HG03025 (cell line): ENCODE data around the gene NDST4.

Experiments
- ATAC-seq: cut with Tn5 transposase; IDR thresholded peaks from one replicate; pipeline ENCODE4 v1.9.1; 2021; ENCODE audit warnings: mild to moderate bottlenecking, moderate library complexity; ENCODE audit not compliant: unreplicated experiment, low FRiP score

Gene NDST4

DNA sequence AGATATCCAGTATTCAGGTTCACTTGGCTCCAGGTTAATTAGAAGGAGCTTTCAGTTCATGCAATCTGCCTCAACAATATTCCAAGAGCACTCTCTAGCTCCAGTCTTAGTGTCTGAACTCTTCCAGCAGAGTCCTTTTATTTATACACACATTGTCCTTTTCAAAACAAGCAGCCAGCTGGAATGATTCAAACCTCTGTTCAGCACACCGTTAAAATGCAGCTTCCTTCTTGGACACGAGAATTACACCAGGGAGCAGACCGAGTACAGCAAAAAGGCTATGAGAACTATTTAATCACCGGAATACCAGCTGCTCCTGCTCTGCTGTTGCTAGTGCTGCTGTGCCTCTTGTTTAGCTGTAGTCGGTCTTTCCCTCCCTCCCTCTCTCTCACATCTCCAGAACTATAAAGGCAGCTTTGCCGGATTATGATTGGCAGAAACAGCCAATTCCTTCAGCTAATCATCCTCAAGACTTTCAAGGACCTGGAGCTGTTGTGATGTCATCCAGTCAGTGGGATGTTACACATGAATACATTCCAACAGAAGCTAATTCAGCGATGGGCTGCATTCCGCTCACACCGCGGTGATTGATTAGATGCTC, at the start of gene NDST4:
TSS of gene NDST4 (minus strand) at position 115 of the 601 bp plus-strand sequence. CDS start 36,584 bp downstream, outside the sequence.
- ATAC-seq, result no peak

DNA sequence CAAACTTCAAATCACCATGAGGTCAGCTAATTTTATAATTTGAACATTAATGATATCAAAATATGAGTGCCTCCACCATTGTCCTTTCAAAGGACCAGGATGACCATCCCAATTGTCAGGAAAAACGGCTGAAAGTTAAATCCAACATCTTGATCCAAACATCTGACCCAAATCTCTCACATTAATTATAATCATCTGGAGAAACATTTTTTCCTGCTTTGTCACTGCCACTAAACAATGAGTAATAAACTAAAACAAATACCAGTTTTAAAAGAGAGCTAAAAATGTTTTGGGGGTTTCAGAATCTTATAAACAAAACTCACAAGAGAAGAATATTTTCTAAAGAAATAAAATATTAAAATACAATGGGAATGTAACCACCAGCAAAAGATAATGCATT, 45.7 kb upstream of the NDST4 start:
- no peak for ATAC-seq

DNA sequence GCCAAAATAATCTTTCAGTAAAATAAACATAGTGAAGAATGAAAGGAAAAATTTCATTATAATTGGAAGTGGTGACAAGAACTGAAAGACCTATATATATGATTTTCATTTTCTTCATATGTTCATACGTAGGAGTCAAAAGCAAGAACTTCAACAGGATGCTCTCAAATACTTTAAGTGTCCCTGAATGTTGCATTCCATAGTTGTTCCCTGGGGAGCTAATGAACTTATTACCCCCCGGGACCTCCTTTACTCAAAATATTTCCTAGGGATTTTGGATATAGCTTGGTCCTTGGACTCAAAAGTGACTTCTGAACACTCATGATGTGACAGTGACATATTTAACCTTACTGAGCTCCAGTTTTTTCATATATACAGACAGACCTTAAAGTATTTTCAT, 44.9 kb upstream of the NDST4 start:
- no peak for ATAC-seq

DNA sequence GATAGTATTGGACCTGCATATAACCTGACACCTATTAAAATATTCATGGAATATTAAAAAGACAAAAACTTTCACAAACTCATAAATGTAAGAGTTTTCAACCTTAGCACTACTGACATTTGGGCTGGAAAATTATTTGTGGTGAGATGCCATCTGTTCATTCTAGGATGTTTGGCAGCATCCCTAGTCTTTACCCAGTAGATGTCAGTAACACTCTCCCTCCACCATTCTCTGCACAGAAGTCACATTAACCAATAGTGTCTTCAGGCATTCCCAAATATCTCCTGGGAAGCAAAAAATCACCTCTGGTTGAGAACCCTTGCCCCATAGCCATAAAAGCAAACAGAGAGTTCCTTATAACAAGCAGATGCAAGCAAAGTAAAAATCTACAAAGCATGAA, 41.4 kb upstream of the NDST4 start:
- no peak for ATAC-seq

DNA sequence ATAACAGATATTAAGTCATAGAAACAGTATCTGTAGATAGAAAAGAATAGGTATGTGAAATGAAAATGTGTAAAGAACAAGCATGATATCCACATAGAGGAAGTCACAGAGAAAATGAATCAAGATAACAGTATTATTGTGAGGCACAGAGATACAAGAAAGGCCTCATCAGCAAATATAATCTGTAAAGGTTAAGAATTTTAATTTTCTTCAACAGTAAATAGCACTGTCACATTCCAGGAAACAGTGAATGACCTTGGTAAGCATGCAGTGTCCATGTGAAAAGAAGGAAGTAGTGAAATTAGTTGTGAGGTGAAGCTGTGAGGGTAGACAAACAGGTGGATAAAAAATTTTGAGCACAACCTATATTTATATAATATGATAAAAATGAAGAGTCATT, 39.5 kb upstream of the NDST4 start:
- no peak for ATAC-seq

DNA sequence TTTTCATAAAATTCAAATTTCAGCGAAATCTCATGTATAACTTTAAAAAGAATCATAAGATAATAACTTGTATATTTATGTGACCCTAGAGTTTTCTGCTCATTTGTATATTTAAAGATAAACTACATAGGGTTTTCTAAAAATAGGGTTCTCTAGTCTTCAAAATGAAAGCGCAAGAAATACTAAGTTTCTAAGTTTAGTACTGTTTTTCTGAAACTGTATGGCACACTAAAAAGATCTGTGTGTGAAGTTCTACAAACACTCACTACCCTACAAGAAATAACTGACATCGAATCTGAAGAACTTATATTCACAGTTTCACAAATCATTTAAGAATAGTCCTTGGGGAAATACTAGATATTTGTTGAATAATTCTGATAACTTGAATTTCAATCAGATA, 38.7 kb upstream of the NDST4 start:
- ATAC-seq, result peak; percentile 84

DNA sequence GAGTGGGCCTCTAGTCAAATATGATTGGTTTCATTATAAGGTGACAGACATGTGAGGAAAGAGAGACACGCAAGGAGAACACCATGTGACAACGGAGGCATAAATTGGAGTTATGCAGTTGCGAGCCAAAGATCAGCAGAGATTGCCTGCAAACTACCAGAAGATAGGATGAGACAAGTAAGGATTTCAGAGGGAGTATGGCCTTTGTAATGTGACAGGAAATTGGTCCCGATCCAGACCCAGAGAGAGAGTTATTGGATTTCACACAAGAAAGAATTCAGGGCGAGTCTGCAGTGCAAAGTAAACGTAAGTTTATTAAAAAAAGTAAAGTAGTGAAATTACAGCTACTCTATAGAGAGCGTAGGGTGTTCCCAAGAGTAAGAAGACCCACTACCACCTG, 35.7 kb upstream of the NDST4 start:
- no peak for ATAC-seq

DNA sequence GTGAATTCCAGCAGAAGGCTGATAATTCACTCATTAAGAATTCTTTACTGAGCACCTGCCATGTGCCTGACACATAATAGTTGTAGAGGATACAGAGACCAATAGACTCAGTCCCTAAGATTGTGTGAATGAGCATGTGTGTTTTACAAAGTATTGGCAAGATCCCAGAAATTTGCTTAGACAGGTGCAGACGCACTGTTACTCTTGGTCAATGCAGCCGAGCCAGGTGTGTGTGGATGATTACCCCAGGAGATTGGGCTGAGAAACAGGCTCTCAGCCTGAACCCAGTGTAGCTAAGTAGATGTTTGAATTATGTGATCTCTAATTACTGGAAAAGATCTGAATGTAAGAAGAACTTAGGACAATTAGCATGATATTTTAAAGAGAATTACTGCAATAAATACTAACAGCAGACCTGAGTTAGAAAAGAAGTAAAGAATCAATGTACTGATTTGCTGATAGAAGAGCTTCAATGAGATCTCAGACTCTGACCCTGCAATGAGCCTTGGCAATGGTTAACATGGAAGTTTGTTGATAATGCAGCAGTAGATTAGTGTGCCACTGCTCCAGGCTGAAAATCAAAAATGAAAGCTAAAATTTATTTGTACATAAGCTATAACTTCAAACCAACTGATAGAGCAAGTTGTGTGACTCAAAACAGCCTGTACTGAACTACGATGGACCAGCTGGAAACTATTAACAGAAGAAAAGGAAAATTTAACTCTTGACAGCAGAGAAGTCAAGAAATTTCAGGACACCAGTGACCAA, 32.2 kb upstream of the NDST4 start:
- no peak for ATAC-seq

DNA sequence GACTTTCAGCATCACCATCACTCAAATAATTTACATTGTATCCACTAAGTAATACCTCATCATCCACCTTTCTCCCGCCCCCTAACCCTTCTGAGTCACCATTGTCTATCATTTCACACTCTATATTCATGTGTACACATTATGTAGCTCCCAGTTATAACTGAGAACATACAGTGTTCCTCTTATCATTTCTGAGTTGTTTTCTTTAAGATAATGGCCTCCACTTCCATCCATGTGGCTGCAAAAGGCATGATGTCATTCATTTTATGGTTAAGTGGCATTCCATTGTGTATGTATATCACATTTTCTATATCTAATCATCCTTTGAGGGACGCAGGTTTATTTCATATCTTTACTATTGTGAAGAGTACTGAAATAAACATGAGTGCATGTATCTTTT, 14.6 kb upstream of the NDST4 start:
- no peak for ATAC-seq

DNA sequence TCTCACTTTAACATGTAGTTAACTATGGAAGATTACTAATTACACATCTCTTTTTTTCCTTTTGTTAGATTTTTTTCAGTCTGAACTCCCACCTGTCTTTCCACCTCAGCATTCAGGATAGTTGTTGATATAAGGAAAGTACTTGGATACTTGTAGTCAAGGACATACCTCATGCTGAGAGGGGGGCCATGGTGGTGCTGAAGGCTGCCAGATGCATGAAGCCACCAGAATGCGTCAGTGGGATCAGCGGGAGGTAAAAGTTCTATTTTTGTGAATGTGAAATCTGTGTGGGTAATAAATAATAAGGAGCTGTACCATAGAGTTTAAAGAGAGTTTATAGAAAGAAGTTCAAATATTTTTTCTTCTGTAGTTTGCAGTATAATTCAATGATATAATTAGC, 13.1 kb upstream of the NDST4 start:
- no peak for ATAC-seq

DNA sequence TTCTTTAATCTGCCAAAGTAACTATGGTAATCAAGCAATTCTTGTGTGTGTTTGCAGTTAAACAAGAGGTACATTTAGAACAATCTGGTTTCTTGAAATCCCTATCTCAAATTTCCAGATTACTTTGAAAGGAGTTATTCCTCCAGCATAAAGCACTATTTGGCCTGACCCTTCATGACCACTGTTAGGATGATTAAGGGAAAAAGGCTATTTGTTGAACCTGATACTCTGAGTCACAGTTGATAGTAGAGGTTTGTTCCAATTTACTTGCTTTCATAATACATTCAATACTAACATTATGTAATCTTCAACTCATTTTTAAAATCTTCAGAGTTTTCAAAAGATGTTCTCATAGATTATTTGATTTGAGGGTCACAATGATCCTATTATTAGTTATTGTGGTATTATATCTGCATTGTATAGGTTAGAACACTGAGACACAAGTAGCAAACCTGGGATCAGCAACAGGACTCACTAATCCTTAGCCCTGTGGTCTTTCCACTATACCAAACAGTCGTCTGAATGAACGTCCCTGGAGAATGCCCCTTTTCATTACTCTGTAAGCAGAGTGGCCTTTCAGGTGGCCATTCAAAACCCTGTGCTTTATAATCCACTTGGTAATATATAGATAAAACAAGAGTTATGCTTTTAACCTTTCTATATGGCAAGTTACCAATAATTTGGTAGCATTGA, 8.1 kb upstream of the NDST4 start:
- ATAC-seq, result no peak

DNA sequence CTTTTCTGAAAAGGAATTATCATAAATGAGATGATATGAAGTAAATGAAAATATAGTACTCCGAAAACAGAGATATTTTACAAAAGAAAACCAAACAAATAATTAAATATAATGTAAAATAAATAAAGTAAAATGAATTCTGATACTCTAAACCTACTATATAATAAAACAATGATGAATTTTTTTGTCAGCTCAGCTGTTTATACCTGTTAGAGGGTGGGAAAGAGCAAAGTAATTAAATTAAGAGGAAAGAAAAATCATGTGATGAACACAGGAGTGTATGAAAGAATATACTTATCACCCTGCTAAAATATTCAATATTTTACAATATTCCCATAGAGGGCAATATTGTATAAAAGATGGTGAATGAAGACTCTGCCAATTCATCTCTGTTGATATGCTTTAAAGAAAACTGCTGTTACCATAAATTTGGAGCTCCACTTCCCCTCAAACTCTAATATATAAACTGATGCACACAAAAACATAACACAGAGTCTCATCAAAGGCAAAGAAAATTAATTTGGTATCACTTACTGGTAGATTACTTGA, 6.5 kb upstream of the NDST4 start:
- ATAC-seq, result no peak

DNA sequence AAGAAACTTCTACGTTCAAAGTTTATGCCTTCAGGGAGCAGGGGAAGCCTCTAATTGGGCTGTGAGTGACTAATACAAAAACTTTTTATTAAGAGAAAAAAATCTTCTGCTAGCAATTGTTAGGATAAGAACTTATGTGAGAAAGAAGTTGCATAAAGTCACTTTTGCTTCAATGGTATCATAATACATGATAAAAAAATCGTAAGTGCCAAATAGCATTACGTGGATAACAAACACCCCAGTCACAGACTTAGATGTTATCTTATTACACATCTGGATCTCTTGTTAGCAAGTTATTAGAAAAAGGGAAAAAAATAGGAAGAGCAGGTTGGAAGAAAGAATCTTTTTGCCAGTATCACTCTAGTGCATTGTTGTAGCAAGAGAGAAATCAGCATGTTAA, 4.2 kb upstream of the NDST4 start:
- no peak for ATAC-seq

DNA sequence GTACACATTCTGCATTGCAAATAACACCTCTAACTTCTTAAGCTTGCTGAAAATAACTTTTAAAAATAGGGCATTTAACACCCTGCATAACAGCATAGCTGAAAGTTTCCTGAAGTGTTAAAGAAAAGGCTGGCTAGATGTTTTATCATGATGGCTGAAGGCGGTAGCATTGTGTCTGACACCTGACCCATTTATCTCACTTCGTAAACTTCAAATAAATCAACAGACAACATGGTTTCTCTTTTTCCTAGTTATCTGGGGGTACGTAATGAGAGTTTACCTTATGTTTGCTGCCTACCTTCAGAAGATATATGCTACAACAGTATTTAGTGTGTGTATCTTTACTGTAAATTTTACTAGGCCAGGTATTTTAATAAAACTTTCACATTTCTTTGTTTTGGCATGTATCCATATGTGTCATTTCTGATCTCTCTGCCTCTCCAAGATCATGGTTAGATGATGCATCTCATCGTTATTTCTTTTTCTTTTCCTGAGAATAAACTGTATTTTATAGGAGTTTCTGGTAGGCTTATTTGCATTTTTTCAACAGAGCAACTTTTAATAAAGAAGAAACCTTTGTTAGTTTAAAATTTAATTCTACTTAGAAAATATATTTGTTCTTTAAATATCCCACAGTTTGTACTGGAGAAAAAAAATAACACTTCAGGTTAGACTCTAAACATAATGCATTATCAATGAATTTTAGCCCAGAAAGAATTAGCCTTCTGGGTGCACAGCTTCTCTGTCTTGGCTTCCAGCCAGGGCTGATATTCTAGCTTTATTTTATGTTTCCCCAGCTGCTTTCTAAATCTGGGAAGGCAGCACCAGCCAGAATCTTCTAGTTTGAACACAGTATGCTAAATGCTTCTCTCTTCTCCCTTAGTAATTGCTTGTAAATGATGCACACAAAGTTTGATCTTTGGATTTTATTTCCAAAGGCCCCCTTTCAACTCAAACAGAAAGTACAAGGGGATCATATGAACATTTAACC, 2.9 kb downstream of the NDST4 start:
- no peak for ATAC-seq

DNA sequence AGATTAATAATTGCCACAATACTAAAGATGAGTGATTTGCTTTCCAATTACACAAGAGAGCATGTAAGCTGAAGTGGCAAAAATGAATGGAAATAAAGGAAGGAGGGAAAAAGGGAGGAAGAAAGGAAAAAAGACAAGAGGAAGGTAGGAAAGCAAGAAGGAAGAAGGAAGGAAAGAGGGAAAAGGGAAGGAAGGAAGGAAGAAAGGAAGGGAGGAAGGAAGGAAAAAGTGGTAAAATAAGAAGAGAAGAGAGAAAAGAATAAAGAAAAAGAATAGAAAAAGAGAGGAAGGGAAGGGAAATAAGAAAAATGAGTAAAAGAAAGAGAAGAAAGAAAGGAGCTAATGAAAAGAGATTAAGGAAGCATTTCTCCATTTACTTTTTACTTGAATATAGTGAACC, 4.6 kb downstream of the NDST4 start:
- no peak for ATAC-seq

DNA sequence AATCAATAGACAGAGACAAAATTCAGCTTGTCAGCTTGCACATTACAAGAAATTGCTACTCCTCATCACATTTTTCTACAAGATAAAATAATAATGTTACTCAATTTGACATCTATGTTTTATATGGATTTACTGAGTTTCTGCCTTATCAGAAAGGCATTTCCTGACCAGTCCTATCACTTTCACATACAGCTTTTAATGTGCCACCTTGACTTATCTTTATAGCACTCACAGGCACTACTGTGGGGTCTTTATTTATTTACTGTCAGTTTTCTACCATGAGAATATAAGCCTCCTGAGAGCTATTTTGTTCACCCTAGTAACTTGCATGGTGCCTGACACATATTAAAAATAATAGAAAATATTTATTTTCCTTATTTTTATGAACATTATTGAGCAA, 6.0 kb downstream of the NDST4 start:
- no peak for ATAC-seq

DNA sequence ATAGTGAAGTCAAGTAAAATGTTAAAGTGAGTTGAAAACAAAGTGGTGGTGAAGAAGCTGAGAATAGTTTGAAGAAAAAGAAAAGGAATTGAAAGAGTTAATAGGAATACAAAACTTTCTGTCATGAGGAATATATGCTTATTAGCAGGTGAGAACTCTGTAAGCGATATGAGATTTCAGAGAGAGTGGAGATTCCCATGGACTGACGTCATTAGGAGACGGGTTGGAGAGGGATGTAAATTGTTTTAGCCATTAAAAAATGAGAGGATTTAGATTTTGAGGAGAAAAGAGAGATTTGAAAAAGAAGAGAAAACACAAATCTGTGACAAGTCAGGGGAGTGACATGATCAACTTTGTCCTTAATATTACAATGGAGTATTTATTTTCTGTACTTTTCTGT, 11.7 kb downstream of the NDST4 start:
- no peak for ATAC-seq

DNA sequence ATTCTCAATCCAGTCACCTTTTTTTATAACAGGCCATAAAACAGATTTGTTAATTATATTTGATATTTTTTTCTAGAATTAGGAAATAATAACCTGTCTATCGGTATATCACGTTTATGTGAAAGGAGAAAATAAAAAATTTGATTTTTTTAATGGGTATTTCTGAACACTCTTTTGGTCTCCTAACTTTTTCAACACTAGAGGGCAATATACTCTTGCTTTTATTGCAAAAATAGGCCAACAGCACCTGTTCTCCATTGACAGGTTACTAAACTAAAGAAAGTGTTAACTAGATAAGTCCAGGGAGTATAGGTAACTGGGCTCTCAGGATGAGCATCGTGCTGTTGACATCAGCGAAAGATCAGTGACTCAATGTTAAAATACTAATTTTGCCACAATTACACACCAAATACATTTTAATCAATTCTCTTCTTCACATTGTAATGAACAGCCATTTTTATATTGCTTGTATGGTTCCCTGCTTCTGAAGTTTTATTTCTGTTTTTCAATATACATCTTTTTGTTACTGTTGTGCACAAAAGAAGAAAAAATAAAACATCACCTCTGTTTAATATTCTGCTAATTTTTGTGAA, 22.8 kb downstream of the NDST4 start:
- ATAC-seq, result peak; percentile 63

DNA sequence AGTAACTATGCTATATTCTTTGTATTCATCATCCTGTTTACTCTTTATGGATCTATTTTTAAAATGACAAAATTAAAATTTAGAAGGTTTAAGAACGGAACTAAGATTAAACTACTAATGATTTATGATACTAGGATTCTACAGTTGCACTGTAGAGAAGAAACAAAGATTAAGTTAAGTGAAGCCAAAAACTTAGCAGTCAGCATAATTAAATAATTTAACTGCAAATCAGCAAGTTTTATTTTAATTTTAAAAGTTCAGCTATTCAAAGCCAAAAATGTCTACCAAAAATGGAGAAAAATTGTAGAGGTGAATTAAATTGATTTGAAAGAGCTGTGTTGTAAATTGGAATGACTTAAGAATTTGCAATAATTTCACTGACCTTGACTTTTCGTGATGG, 30.8 kb downstream of the NDST4 start:
- no peak for ATAC-seq

DNA sequence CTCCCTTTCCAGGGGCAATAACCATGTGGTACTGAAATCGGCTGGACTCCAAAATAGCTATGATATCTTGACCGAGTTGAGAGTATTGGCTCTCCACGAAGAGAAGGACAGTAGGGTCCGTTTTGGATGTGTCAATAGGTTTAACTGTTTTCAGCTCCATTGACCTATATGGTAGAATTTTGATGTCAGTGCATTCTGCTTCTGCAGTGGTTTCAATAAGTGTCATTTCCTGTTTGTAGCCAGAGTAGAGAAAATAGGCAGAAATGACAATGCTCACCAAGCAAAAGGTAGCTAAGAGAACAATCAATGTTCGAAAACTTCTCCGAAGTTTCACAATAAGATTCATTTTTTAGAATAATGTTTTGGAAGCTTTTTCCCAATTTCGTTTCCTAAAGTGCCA, 36.7 kb downstream of the NDST4 start:
- no peak for ATAC-seq
